Astrocyte (in vitro differentiated cells and primary cell): ENCODE results near the gene PTGR3. TPM values are rescaled to one million over a fixed set of nuclear protein-coding genes. Genes with fewer than 3 reads are reported as not detected.
A peak's percentile ranks its signal among the peaks of the same experiment; 100 is the strongest.

ENCODE experiments used
- DNase-seq: peaks from one replicate; pipeline ENCODE4 v3.0.0-alpha.2; 2010; ENCODE audit warnings: low read depth
- FAIRE-seq: peaks from 2 replicates; lab custom pipeline; 2011; peaks lifted over from hg19 to GRCh38; lab: Jason Lieb, UNC
- H2AFZ ChIP-seq: 2 replicates; pipeline ENCODE4 v1.6.0; 2012; ENCODE audit warnings: low read depth, low read length, inconsistent platforms
- H3K27ac ChIP-seq: 2 replicates; pipeline ENCODE4 v1.5.1; 2011; ENCODE audit warnings: low read depth, low read length, inconsistent platforms
- H3K27me3 ChIP-seq: 2 replicates; pipeline ENCODE4 v1.6.0; 2011; ENCODE audit warnings: low read length, inconsistent platforms; ENCODE audit not compliant: insufficient read depth
- H3K36me3 ChIP-seq: 2 replicates; pipeline ENCODE4 v1.5.1; 2011; ENCODE audit warnings: low read length, inconsistent platforms; ENCODE audit not compliant: insufficient read depth
- H3K4me1 ChIP-seq: 2 replicates; pipeline ENCODE4 v1.5.1; 2011; ENCODE audit warnings: low read length, inconsistent platforms; ENCODE audit not compliant: insufficient read depth
- H3K4me2 ChIP-seq: 2 replicates; pipeline ENCODE4 v1.6.0; 2012; ENCODE audit warnings: low read length, inconsistent platforms
- H3K4me3 ChIP-seq: 2 replicates; pipeline ENCODE4 v1.5.1; 2011; ENCODE audit warnings: low read depth, mild to moderate bottlenecking, low read length, inconsistent platforms; ENCODE audit not compliant: insufficient read depth
- H3K79me2 ChIP-seq: 2 replicates; pipeline ENCODE4 v1.6.0; 2012; ENCODE audit warnings: mild to moderate bottlenecking, low read length, inconsistent platforms; ENCODE audit not compliant: insufficient read depth
- H3K9ac ChIP-seq: 2 replicates; pipeline ENCODE4 v1.6.0; 2012; ENCODE audit warnings: mild to moderate bottlenecking, low read length, inconsistent platforms
- H3K9me3 ChIP-seq: 2 replicates; pipeline ENCODE4 v1.5.1; 2012; ENCODE audit warnings: low read depth, mild to moderate bottlenecking, low read length, inconsistent platforms; ENCODE audit not compliant: insufficient read depth
- H4K20me1 ChIP-seq: 2 replicates; pipeline ENCODE4 v1.6.0; 2012; ENCODE audit warnings: low read length, inconsistent platforms; ENCODE audit not compliant: insufficient read depth
- H3K27ac Mint-ChIP-seq: one replicate; pipeline ENCODE4 v1.8.0; 2021; ENCODE audit warnings: mild to moderate bottlenecking, mixed read lengths; ENCODE audit not compliant: unreplicated experiment
- H3K27me3 Mint-ChIP-seq: one replicate; pipeline ENCODE4 v1.8.0; 2021; ENCODE audit warnings: low read depth, mixed read lengths; ENCODE audit not compliant: unreplicated experiment
- H3K36me3 Mint-ChIP-seq: one replicate; pipeline ENCODE4 v1.8.0; 2021; ENCODE audit warnings: low read depth, mixed read lengths; ENCODE audit not compliant: unreplicated experiment
- H3K4me1 Mint-ChIP-seq: one replicate; pipeline ENCODE4 v1.8.0; 2021; ENCODE audit warnings: low read depth, mixed read lengths; ENCODE audit not compliant: unreplicated experiment
- H3K4me3 Mint-ChIP-seq: one replicate; pipeline ENCODE4 v1.8.0; 2021; ENCODE audit warnings: mild to moderate bottlenecking, moderate library complexity, mixed read lengths; ENCODE audit not compliant: unreplicated experiment
- H3K9me3 Mint-ChIP-seq: one replicate; pipeline ENCODE4 v1.8.0; 2021; ENCODE audit warnings: mild to moderate bottlenecking, mixed read lengths; ENCODE audit not compliant: unreplicated experiment
- EZH2 ChIP-seq: IDR thresholded peaks from 2 replicates; pipeline ENCODE4 v1.6.1; 2012; ENCODE audit warnings: mild to moderate bottlenecking, low read length, inconsistent platforms; ENCODE audit not compliant: insufficient read depth
- total RNA-seq: library from RNA; stranded (reverse); gene quantifications from 2 replicates; pipeline ENCODE4 v1.2.1, GENCODE V29; 2021
- TF ChIP-seq, protein P1 (sequence below): IDR thresholded peaks from 2 replicates; pipeline ENCODE4 v1.5.1; 2011; ENCODE audit warnings: low read depth, mild to moderate bottlenecking, inconsistent platforms, low read length, moderate library complexity; ENCODE audit not compliant: insufficient read depth

The PTGR3 gene
- total RNA-seq, 1 donor from 2014 or later = 8.4 TPM

DNA sequence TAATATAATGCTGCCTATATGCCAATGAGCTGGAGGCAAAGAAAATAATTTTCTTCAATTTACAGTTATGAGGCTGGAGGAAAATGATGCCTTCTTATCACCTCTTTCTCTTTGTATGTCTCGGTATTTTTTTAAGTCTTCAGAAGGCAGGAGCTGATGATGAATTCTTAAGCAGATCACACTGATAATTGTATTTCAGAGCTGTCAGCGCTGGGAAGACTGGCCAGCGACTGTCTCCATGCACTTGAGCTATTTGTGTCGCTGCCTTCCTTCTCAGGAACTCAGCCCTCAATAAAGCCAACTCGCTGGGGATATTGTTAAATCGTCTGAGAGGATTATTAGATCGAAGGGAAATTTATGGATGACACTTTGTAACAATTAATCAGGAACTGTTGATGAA lies 40.3 kb downstream of the PTGR3 start:
- Histone ChIP-seq H3K9me3 (no peaks in the 10 kb centered on the region), H3K79me2 (no peaks in the 10 kb centered on the region), H3K4me1 (no peaks in the 10 kb centered on the region), H4K20me1 (no peaks in the 10 kb centered on the region), H3K4me2 (no peak overlapping the region), H3K27me3 (no peaks in the 10 kb centered on the region), H3K27ac (no peak overlapping the region), H3K9ac (no peak overlapping the region), H3K36me3 (no peaks in the 10 kb centered on the region), H3K4me3 (no peak overlapping the region), H2AFZ (no peak overlapping the region)
- TF ChIP-seq, protein P1, sequence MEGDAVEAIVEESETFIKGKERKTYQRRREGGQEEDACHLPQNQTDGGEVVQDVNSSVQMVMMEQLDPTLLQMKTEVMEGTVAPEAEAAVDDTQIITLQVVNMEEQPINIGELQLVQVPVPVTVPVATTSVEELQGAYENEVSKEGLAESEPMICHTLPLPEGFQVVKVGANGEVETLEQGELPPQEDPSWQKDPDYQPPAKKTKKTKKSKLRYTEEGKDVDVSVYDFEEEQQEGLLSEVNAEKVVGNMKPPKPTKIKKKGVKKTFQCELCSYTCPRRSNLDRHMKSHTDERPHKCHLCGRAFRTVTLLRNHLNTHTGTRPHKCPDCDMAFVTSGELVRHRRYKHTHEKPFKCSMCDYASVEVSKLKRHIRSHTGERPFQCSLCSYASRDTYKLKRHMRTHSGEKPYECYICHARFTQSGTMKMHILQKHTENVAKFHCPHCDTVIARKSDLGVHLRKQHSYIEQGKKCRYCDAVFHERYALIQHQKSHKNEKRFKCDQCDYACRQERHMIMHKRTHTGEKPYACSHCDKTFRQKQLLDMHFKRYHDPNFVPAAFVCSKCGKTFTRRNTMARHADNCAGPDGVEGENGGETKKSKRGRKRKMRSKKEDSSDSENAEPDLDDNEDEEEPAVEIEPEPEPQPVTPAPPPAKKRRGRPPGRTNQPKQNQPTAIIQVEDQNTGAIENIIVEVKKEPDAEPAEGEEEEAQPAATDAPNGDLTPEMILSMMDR = no peak
- H3K27ac Mint-ChIP-seq = no peak overlapping the region
- no peaks in the 10 kb centered on the region for H3K4me1 Mint-ChIP-seq
- H3K27me3 Mint-ChIP-seq = peaks cover 26% of the 10 kb centered on the region
- no peak for FAIRE-seq
- DNase-seq = no peak
- H3K4me3 Mint-ChIP-seq = no peak overlapping the region
- H3K9me3 Mint-ChIP-seq = peaks cover 2% of the 10 kb centered on the region
- no peaks in the 10 kb centered on the region for H3K36me3 Mint-ChIP-seq

DNA sequence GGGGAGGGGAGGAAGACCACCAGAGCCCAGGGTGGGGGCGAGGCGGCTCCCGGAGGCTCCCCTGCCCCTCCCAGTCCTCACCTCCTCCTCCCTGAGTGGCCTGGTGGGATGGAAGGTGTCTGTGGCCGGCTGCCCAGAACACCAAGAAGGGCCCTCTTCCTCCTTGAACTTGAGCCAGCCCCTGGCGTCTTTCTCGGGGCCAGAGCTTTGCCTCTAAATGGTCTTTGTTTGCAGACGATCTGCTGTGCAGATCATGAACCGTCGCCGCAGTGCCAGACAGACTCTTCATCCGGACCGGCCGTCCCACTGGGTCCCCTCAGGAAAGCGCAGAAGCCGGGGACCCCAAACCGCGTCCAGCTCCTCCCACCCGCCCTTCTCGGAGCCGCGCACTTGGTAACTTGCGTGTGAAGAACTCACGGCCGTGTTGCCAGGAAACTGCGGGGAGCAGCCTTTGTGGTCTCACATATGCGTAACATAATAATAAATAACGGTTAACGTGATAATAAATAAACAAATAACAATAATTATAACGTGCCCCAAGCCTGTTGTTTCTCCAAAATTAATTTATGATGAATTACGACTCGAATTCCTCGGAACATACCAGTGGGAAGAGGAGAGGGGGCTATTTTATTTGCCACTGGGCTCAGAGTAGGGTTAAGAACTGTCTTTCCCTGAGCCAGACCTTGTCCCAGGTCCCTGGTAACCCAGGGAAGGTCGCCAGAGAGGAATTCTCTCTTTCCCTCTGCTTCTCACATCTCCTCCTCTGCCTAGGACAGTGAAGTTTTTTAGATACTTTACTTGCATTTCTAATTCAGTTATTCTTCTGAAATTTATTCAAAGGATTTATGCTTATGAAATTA lies 41.0 kb downstream of the PTGR3 start:
- Histone ChIP-seq H3K4me1 (no peaks in the 10 kb centered on the region), H3K36me3 (no peaks in the 10 kb centered on the region), H3K27me3 (no peaks in the 10 kb centered on the region), H3K4me3 (peak overlapping the region; percentile 33), H3K9ac (peak overlapping the region; percentile 43), H3K27ac (no peak overlapping the region), H2AFZ (peak overlapping the region; percentile 60), H3K9me3 (no peaks in the 10 kb centered on the region), H3K79me2 (no peaks in the 10 kb centered on the region), H4K20me1 (no peaks in the 10 kb centered on the region), H3K4me2 (peak overlapping the region; percentile 76)
- Mint-ChIP-seq H3K27ac (no peak overlapping the region), H3K27me3 (peaks cover 26% of the 10 kb centered on the region), H3K9me3 (peaks cover 2% of the 10 kb centered on the region), H3K36me3 (no peaks in the 10 kb centered on the region), H3K4me1 (no peaks in the 10 kb centered on the region), H3K4me3 (no peak overlapping the region)
- TF ChIP-seq EZH2 = no peak
- TF ChIP-seq, protein P1 = no peak
- peak; percentile 10 for DNase-seq
- no peak for FAIRE-seq

DNA sequence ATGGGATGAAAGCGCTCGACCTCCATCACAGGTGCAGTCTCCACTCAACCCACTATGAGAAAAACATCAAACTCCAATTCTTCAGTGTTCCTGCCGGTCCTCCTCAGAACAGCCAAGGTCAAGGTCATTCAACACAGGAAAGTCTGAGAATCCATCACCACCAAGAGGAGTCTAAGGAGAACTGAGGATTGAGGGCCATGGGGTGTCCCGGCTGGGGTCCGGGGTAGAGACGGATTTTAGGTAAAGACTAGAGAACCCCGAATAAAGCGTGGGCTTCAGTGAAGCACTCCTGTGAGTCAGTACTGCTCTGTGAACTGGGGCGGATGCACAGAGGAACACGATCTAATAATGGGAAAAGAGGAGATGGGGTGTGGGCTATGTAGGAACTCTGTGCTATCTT lies 41.8 kb downstream of the PTGR3 start:
- Histone ChIP-seq H3K27me3 (no peaks in the 10 kb centered on the region), H3K9ac (no peak overlapping the region), H3K4me1 (no peaks in the 10 kb centered on the region), H2AFZ (no peak overlapping the region), H3K9me3 (no peaks in the 10 kb centered on the region), H4K20me1 (no peaks in the 10 kb centered on the region), H3K36me3 (no peaks in the 10 kb centered on the region), H3K4me3 (no peak overlapping the region), H3K79me2 (no peaks in the 10 kb centered on the region), H3K27ac (no peak overlapping the region), H3K4me2 (no peak overlapping the region)
- Mint-ChIP-seq H3K36me3 (no peaks in the 10 kb centered on the region), H3K4me1 (no peaks in the 10 kb centered on the region), H3K27me3 (peaks cover 30% of the 10 kb centered on the region), H3K4me3 (no peak overlapping the region), H3K9me3 (peaks cover 2% of the 10 kb centered on the region), H3K27ac (no peak overlapping the region)
- no peak for DNase-seq
- FAIRE-seq = no peak
- TF ChIP-seq, protein P1 = no peak
- no peak for TF ChIP-seq EZH2
